ENCODE data around the gene KCNIP4.

Gene KCNIP4

GRCh38 chr4:21005647-21006046 lies 942.9 kb downstream of the KCNIP4 start:
- H3K27me3 ChIP-seq (ENCODE audit: insufficient read depth, poor library complexity, severe bottlenecking), result no peaks in the 10 kb centered on the region
- no peak overlapping the region for H3K4me3 ChIP-seq (ENCODE audit: severe bottlenecking)
- ATAC-seq (ENCODE audit: low read depth), result no peak
- H3K9me3 ChIP-seq (ENCODE audit: severe bottlenecking), result no peaks in the 10 kb centered on the region
- no peak for DNase-seq (ENCODE audit: low spot score)
- H3K27ac ChIP-seq (ENCODE audit: poor library complexity, severe bottlenecking), result no peak overlapping the region
- no peaks in the 10 kb centered on the region for H3K4me1 ChIP-seq (ENCODE audit: insufficient read depth, poor library complexity, severe bottlenecking)
- TF ChIP-seq CTCF (IDR thresholded peaks at IDR 0.05; ENCODE audit: poor library complexity, severe bottlenecking), result no peak
- H3K36me3 ChIP-seq (ENCODE audit: low read depth), result no peaks in the 10 kb centered on the region

- DNase-seq (ENCODE audit: low spot score) (no peak), ATAC-seq (ENCODE audit: low read depth) (no peak)
- no peaks in the 10 kb centered on the region for H3K9me3 ChIP-seq (ENCODE audit: severe bottlenecking)
- no peak overlapping the region for H3K27ac ChIP-seq (ENCODE audit: poor library complexity, severe bottlenecking)
- no peak for TF ChIP-seq CTCF (IDR thresholded peaks at IDR 0.05; ENCODE audit: poor library complexity, severe bottlenecking)
- no peaks in the 10 kb centered on the region for H3K27me3 ChIP-seq (ENCODE audit: insufficient read depth, poor library complexity, severe bottlenecking)
- H3K36me3 ChIP-seq (ENCODE audit: low read depth), result no peaks in the 10 kb centered on the region
- H3K4me3 ChIP-seq (ENCODE audit: severe bottlenecking), result no peak overlapping the region
- no peaks in the 10 kb centered on the region for H3K4me1 ChIP-seq (ENCODE audit: insufficient read depth, poor library complexity, severe bottlenecking)
These were observed 945.6 kb downstream of the KCNIP4 start for GRCh38 chr4:21002976-21003375.

GRCh38 chr4:21002286-21002685 lies 946.3 kb downstream of the KCNIP4 start:
- Histone ChIP-seq H3K4me3 (ENCODE audit: severe bottlenecking) (no peak overlapping the region), H3K9me3 (ENCODE audit: severe bottlenecking) (no peaks in the 10 kb centered on the region), H3K36me3 (ENCODE audit: low read depth) (no peaks in the 10 kb centered on the region), H3K27ac (ENCODE audit: poor library complexity, severe bottlenecking) (no peak overlapping the region), H3K4me1 (ENCODE audit: insufficient read depth, poor library complexity, severe bottlenecking) (no peaks in the 10 kb centered on the region), H3K27me3 (ENCODE audit: insufficient read depth, poor library complexity, severe bottlenecking) (no peaks in the 10 kb centered on the region)
- no peak for TF ChIP-seq CTCF (IDR thresholded peaks at IDR 0.05; ENCODE audit: poor library complexity, severe bottlenecking)
- ATAC-seq (ENCODE audit: low read depth), result no peak
- DNase-seq (ENCODE audit: low spot score), result no peak

DNA sequence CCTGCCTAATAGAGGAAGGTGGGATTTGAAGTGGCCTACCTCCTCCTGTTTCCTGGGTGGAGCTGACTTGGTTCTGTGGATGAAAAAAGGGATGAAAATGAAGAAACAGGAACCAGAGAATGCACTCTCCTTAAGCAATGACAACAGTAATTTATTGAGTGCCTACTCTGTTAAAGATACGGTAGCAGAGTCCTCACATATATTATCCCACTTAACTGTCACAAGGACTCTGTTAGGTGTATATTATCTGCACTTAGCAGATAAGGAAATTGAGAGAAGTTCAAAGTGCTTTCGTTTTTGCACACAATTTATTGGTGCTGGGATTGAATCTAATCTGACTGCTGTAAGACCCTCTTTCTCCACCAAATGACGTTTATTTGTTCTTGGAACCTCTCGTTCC lies 947.1 kb downstream of the KCNIP4 start:
- ATAC-seq (ENCODE audit: low read depth), result no peak
- Histone ChIP-seq H3K9me3 (ENCODE audit: severe bottlenecking) (no peaks in the 10 kb centered on the region), H3K27me3 (ENCODE audit: insufficient read depth, poor library complexity, severe bottlenecking) (no peaks in the 10 kb centered on the region), H3K36me3 (ENCODE audit: low read depth) (no peaks in the 10 kb centered on the region), H3K4me1 (ENCODE audit: insufficient read depth, poor library complexity, severe bottlenecking) (no peaks in the 10 kb centered on the region), H3K4me3 (ENCODE audit: severe bottlenecking) (no peak overlapping the region), H3K27ac (ENCODE audit: poor library complexity, severe bottlenecking) (no peak overlapping the region)
- no peak for TF ChIP-seq CTCF (IDR thresholded peaks at IDR 0.05; ENCODE audit: poor library complexity, severe bottlenecking)
- DNase-seq (ENCODE audit: low spot score), result no peak

DNA sequence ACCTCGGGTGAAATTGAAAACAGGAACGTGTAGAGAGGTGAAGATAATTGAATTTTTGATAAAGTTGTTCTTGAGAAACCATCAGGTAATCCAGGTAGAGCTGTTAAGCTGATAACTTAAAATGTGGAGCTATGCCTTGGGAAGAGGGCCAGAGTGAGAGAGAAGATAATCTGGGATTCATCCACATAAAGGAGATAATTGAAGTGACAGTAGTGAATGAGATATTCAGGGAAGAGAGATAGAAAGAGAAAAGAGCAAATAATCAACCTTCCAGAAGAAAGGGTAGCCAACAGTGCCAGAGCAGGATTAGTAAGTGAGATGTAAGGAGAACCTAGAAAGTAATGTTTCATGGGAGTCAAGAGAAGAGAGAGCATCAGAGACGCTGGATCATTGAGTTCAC lies 950.7 kb downstream of the KCNIP4 start:
- Histone ChIP-seq H3K27ac (ENCODE audit: poor library complexity, severe bottlenecking) (no peak overlapping the region), H3K4me3 (ENCODE audit: severe bottlenecking) (no peak overlapping the region), H3K27me3 (ENCODE audit: insufficient read depth, poor library complexity, severe bottlenecking) (no peaks in the 10 kb centered on the region), H3K9me3 (ENCODE audit: severe bottlenecking) (no peaks in the 10 kb centered on the region), H3K36me3 (ENCODE audit: low read depth) (no peaks in the 10 kb centered on the region), H3K4me1 (ENCODE audit: insufficient read depth, poor library complexity, severe bottlenecking) (no peaks in the 10 kb centered on the region)
- DNase-seq (ENCODE audit: low spot score) (no peak), ATAC-seq (ENCODE audit: low read depth) (no peak)
- no peak for TF ChIP-seq CTCF (IDR thresholded peaks at IDR 0.05; ENCODE audit: poor library complexity, severe bottlenecking)
